ENCODE measurements around the gene FARS2.

GRCh38 chr6:5213836-5214235 lies 47.5 kb upstream of the FARS2 start:
- TF ChIP-seq POLR2A (IDR thresholded peaks at IDR 0.05) = no peak
- no peak for TF ChIP-seq CTCF (IDR thresholded peaks at IDR 0.05)
- TF ChIP-seq POLR2AphosphoS5 (IDR thresholded peaks at IDR 0.05) = no peak
- no peak for TF ChIP-seq EP300 (IDR thresholded peaks at IDR 0.05)
